Measurements from ENCODE around the gene ZNF274. TPM values are rescaled to one million over a fixed set of nuclear protein-coding genes. Genes with fewer than 3 reads are reported as not detected.

Gene ZNF274
- total and polyA plus RNA-seq, 2 donors from 2014 or later, result 10.9 to 42.4 TPM

- DNase-seq (peak; percentile 84 to 91 (median 89)), FAIRE-seq (no peak)
- peaks cover 2 to 7% (median 5%) of the 10 kb centered on the region in 3 donors for H3K9me3 ChIP-seq (ENCODE audit: control insufficient read depth in 2 of 3, insufficient read depth in 1 of 3, low read length in 3 of 3)
- H3K9ac ChIP-seq (ENCODE audit: low read length in 3 of 3), result peak within 1 kb of the TSS; percentile 72 to 79 (median 78)
- H3K4me1 ChIP-seq (ENCODE audit: control insufficient read depth in 2 of 3, insufficient read depth in 2 of 3, low read depth in 1 of 3, low read length in 3 of 3), result peaks cover 0 to 16% (median 10%) of the 10 kb centered on the region in 3 donors
- H3K4me3 ChIP-seq (ENCODE audit: low read length in 3 of 3), result peak within 1 kb of the TSS; percentile 66 to 86 (median 79)
- no peaks in the 10 kb centered on the region for H3K27me3 ChIP-seq (ENCODE audit: control insufficient read depth, insufficient read depth, low read length)
- H3K36me3 ChIP-seq (ENCODE audit: control insufficient read depth in 2 of 3, insufficient read depth in 3 of 3, low read length in 3 of 3), result peaks cover 15 to 30% (median 19%) of the 10 kb centered on the region in 3 donors
- peak within 1 kb of the TSS; percentile 55 to 84 for H3K27ac ChIP-seq (ENCODE audit: low read depth in 2 of 2, low read length in 2 of 2)
- intact Hi-C loops (cut with DNase I), result no loop called here
- TF ChIP-seq CTCF (IDR thresholded peaks at IDR 0.05; ENCODE audit: borderline replicate concordance, extremely low read depth, insufficient read depth), result no peak
Measured at GRCh38 chr19:58228585-58229254, 45.9 kb downstream of the ZNF274 start, which contains the start of gene ZNF544. TSS of gene ZNF544 (plus strand) at chr19:58228914. CDS start at chr19:58244024, 15,110 bp downstream.

GRCh38 chr19:58229255-58229639, 46.4 kb downstream of the ZNF274 start:
- Histone ChIP-seq H3K4me3 (ENCODE audit: low read length in 3 of 3) (peak overlapping the region; percentile 66 to 86 (median 79)), H3K27me3 (ENCODE audit: control insufficient read depth, insufficient read depth, low read length) (no peaks in the 10 kb centered on the region), H3K4me1 (ENCODE audit: control insufficient read depth in 2 of 3, insufficient read depth in 2 of 3, low read depth in 1 of 3, low read length in 3 of 3) (peaks cover 0 to 16% (median 10%) of the 10 kb centered on the region in 3 donors), H3K9me3 (ENCODE audit: control insufficient read depth in 2 of 3, insufficient read depth in 1 of 3, low read length in 3 of 3) (peaks cover 2 to 10% (median 5%) of the 10 kb centered on the region in 3 donors), H3K36me3 (ENCODE audit: control insufficient read depth in 2 of 3, insufficient read depth in 3 of 3, low read length in 3 of 3) (peaks cover 17 to 35% (median 19%) of the 10 kb centered on the region in 3 donors), H3K27ac (ENCODE audit: low read depth in 2 of 2, low read length in 2 of 2) (no peak overlapping the region), H3K9ac (ENCODE audit: low read length in 3 of 3) (peak overlapping the region in 2 of 3 donors; percentile 22 to 42)
- DNase-seq (peak in 4 of 5 donors; percentile 16 to 63 (median 28)), FAIRE-seq (no peak)
- TF ChIP-seq CTCF (IDR thresholded peaks at IDR 0.05; ENCODE audit: borderline replicate concordance, extremely low read depth, insufficient read depth), result peak; percentile 15
- intact Hi-C loops (cut with DNase I), result no loop called here

GRCh38 chr19:58237324-58237723, 54.5 kb downstream of the ZNF274 start:
- no peak overlapping the region for H3K4me3 ChIP-seq (ENCODE audit: low read length in 3 of 3)
- no peak for TF ChIP-seq CTCF (IDR thresholded peaks at IDR 0.05; ENCODE audit: borderline replicate concordance, extremely low read depth, insufficient read depth)
- no peak overlapping the region for H3K27ac ChIP-seq (ENCODE audit: low read depth in 2 of 2, low read length in 2 of 2)
- intact Hi-C loops (cut with DNase I), result no loop called here
- H3K4me1 ChIP-seq (ENCODE audit: control insufficient read depth in 2 of 3, insufficient read depth in 2 of 3, low read depth in 1 of 3, low read length in 3 of 3), result no peaks in the 10 kb centered on the region
- H3K36me3 ChIP-seq (ENCODE audit: control insufficient read depth in 2 of 3, insufficient read depth in 3 of 3, low read length in 3 of 3), result peaks cover 9 to 41% (median 21%) of the 10 kb centered on the region in 3 donors
- FAIRE-seq, result no peak
- no peak overlapping the region for H3K9ac ChIP-seq (ENCODE audit: low read length in 3 of 3)
- H3K27me3 ChIP-seq (ENCODE audit: control insufficient read depth, insufficient read depth, low read length), result no peaks in the 10 kb centered on the region
- no peak for DNase-seq
- H3K9me3 ChIP-seq (ENCODE audit: control insufficient read depth in 2 of 3, insufficient read depth in 1 of 3, low read length in 3 of 3), result peaks cover 5 to 23% (median 17%) of the 10 kb centered on the region in 3 donors
